K562 (cell line): ENCODE results near the gene SLC29A2. TPM values are rescaled to one million over a fixed set of nuclear protein-coding genes. Genes with fewer than 3 reads are reported as not detected.

Source experiments
- BHLHE40 ChIP-seq: IDR thresholded peaks from 2 replicates; pipeline ENCODE4 v1.6.1; 2011; ENCODE audit warnings: low read length, improper control_type of control experiment
- E4F1 ChIP-seq: fragments of 250-450 bp; sonication (Bioruptor Pico); IDR thresholded peaks from 2 replicates; pipeline ENCODE4 v1.5.0; 2021; ENCODE audit warnings: mild to moderate bottlenecking, borderline replicate concordance
- ETS2 ChIP-seq: IDR thresholded peaks from 2 replicates; pipeline ENCODE4 v1.6.1; 2016; ENCODE audit warnings: borderline replicate concordance, missing genetic modification characterization, mild to moderate bottlenecking, moderate library complexity, missing compliant biosample characterization; ENCODE audit not compliant: poor library complexity, severe bottlenecking
- GMEB1 ChIP-seq: fragments of 250-450 bp; sonication (Bioruptor Pico); IDR thresholded peaks from 2 replicates; pipeline ENCODE4 v1.4.0; 2020; ENCODE audit warnings: mild to moderate bottlenecking
- HDAC2 ChIP-seq: fragments of 450-650 bp; IDR thresholded peaks from 2 replicates; pipeline ENCODE4 v1.6.1; 2016; ENCODE audit warnings: mild to moderate bottlenecking
- HMG20B ChIP-seq: fragments of 250-450 bp; sonication (Bioruptor Pico); IDR thresholded peaks from 2 replicates; pipeline ENCODE4 v1.5.0; 2021; ENCODE audit warnings: mild to moderate bottlenecking
- NR3C1 ChIP-seq: sonication (generic); formaldehyde crosslinking; IDR thresholded peaks from 2 replicates; pipeline ENCODE4 v1.8.1; 2022; ENCODE audit warnings: missing genetic modification reagents
- PML ChIP-seq: IDR thresholded peaks from 2 replicates; pipeline ENCODE4 v1.6.1; 2012; ENCODE audit warnings: low read length, inconsistent platforms
- RBM17 ChIP-seq: fragments of 200-400 bp; formaldehyde crosslinking; IDR thresholded peaks from 2 replicates; pipeline ENCODE4 v1.6.1; 2017; ENCODE audit warnings: low read depth, mild to moderate bottlenecking, low read length, borderline replicate concordance
- RBM39 ChIP-seq: fragments of 200-400 bp; formaldehyde crosslinking; optimal IDR thresholded peaks from 2 replicates; pipeline ENCODE3; 2018; ENCODE audit warnings: low read depth, low read length
- SRF ChIP-seq, 2 experiments: fragments of 250-450, 450-650 bp in 1 of 2; sonication (Bioruptor Pico) in 1 of 2; sonication (generic) in 1 of 2; formaldehyde crosslinking; IDR thresholded peaks; 2 replicates each; pipeline versions ENCODE4 v1.5.0 to v1.5.1; 2020 to 2022; ENCODE audit warnings: mild to moderate bottlenecking in 1 of 2, missing genetic modification reagents in 1 of 2
- THRA ChIP-seq: fragments of 450-650 bp; IDR thresholded peaks from 2 replicates; pipeline ENCODE4 v1.6.1; 2017; ENCODE audit warnings: mild to moderate bottlenecking, moderate library complexity
- ZNF217 ChIP-seq: sonication (generic); formaldehyde crosslinking; IDR thresholded peaks from 2 replicates; pipeline ENCODE4 v1.8.0; 2022; ENCODE audit warnings: mild to moderate bottlenecking, missing genetic modification reagents
- ZNF239 ChIP-seq: fragments of 250-450 bp; sonication (Bioruptor Pico); IDR thresholded peaks from 2 replicates; pipeline ENCODE4 v1.4.0; 2020; ENCODE audit warnings: mild to moderate bottlenecking
- ZNF436 ChIP-seq: fragments of 250-450, 450-650 bp; sonication (Bioruptor Pico); formaldehyde crosslinking; IDR thresholded peaks from 2 replicates; pipeline ENCODE4 v1.7.0; 2020; ENCODE audit warnings: mild to moderate bottlenecking
- ZNF507 ChIP-seq: conservative IDR thresholded peaks from 2 replicates; pipeline ENCODE4 v1.6.1; 2017; ENCODE audit warnings: missing genetic modification characterization, missing compliant biosample characterization
- ZNF79 ChIP-seq: fragments of 250-450 bp; sonication (Bioruptor Pico); IDR thresholded peaks from 2 replicates; pipeline ENCODE4 v1.4.0; 2020; ENCODE audit warnings: low read depth, mild to moderate bottlenecking, moderate library complexity
- polyA plus RNA-seq, 8 experiments: library from polyadenylated mRNA; depleted of rRNA in 4 of 8; stranded (reverse) in 5 of 8; unstranded in 3 of 8; fragments of >200 nt; fragmentation: Nextera tagmentation in 2 of 8; fragmentation: Illumina TruSeq in 1 of 8; extraction: Ambion mirVana in 2 of 8; extraction: Trizol in 1 of 8; gene quantifications; 2 replicates each; pipeline versions ENCODE4 v1.2.1 to v1.2.3, GENCODE V29; 2011 to 2014; ENCODE audit warnings: inconsistent platforms in 1 of 8, missing spikeins in 1 of 8
- total RNA-seq, 7 experiments: library from RNA; depleted of rRNA in 6 of 7; stranded (reverse); fragments of >200 nt in 6 of 7; fragmentation: Illumina TruSeq in 2 of 7; extraction: Trizol in 2 of 7; gene quantifications; 2 replicates each; pipeline versions ENCODE4 v1.2.1 to v1.2.3, GENCODE V29; 2011 to 2021; ENCODE audit warnings: low replicate concordance in 1 of 7
- TF ChIP-seq, protein P1 (sequence below): sonication (generic); formaldehyde crosslinking; IDR thresholded peaks from 2 replicates; pipeline ENCODE4 v1.8.0; 2022; ENCODE audit warnings: mild to moderate bottlenecking, missing genetic modification reagents
- TF ChIP-seq, protein P2 (sequence below): fragments of 450-650 bp; IDR thresholded peaks from 2 replicates; pipeline ENCODE4 v1.6.1; 2017; ENCODE audit warnings: antibody characterized with exemption

Gene SLC29A2
- total and polyA plus RNA-seq, 9 of the 15 experiments (the other 6 are each of a cell fraction or from before 2014, with no cell fraction given) = 2.4 to 48.6 (median 14.2) TPM

GRCh38 chr11:66347425-66348276, 23.9 kb downstream of the SLC29A2 start, which contains the start of gene B4GAT1 (continued):
- TF ChIP-seq E4F1 (no peak), ZNF79 (CRISPR knock-in tag) (no peak), BHLHE40 (peak; percentile 38; the same call in 1 of the 2 replicates), SRF (CRISPR knock-in tag; IDR thresholded peaks at IDR 0.05) (peak in 1 of 2 experiments; percentile 14; a peak in 1 of 4 replicates), NR3C1 (CRISPR knock-in tag) (no peak), ZNF436 (CRISPR knock-in tag) (no peak), ETS2 (no peak), HMG20B (CRISPR knock-in tag) (no peak; the same call in 1 of the 2 replicates), RBM39 (peak; percentile 62), GMEB1 (peak; percentile 45; the same call in 1 of the 2 replicates), ZNF239 (CRISPR knock-in tag) (no peak), ZNF217 (CRISPR knock-in tag) (no peak), RBM17 (no peak), HDAC2 (no peak), ZNF507 (tag) (no peak), PML (peak; percentile 16; the same call in 1 of the 2 replicates), THRA (no peak)
- TF ChIP-seq, protein P1, sequence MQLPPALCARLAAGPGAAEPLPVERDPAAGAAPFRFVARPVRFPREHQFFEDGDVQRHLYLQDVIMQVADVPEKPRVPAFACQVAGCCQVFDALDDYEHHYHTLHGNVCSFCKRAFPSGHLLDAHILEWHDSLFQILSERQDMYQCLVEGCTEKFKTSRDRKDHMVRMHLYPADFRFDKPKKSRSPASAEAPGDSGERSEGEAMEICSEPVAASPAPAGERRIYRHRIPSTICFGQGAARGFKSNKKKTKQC (CRISPR knock-in tag) = no peak; the same call in 1 of the 2 replicates
- TF ChIP-seq, protein P2, sequence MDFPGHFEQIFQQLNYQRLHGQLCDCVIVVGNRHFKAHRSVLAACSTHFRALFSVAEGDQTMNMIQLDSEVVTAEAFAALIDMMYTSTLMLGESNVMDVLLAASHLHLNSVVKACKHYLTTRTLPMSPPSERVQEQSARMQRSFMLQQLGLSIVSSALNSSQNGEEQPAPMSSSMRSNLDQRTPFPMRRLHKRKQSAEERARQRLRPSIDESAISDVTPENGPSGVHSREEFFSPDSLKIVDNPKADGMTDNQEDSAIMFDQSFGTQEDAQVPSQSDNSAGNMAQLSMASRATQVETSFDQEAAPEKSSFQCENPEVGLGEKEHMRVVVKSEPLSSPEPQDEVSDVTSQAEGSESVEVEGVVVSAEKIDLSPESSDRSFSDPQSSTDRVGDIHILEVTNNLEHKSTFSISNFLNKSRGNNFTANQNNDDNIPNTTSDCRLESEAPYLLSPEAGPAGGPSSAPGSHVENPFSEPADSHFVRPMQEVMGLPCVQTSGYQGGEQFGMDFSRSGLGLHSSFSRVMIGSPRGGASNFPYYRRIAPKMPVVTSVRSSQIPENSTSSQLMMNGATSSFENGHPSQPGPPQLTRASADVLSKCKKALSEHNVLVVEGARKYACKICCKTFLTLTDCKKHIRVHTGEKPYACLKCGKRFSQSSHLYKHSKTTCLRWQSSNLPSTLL = peak; percentile 77
